Superior temporal gyrus (tissue), 1 donor: ENCODE data around the gene ORC2.
"Not testable (repeated sequence)": the region's sequence is repeated elsewhere in the genome, so short reads cannot be mapped to it uniquely, and the experiment has no call there.

Experiments used
- DNase-seq: peaks from one replicate; pipeline ENCODE4 v3.0.0-alpha.2; 2016; ENCODE audit errors: extremely low spot score

ORC2 gene

GRCh38 chr2:200963124-200963917 is at the start of gene ORC2:
ORC2 (minus strand) TSS chr2:200963660; CDS start chr2:200958123, 5,537 bp downstream.
- peak; percentile 97 for DNase-seq

- no peak for DNase-seq
These were observed 44.9 kb upstream of the ORC2 start for GRCh38 chr2:201008296-201008829.

- no peak for DNase-seq
These were observed 44.1 kb upstream of the ORC2 start for GRCh38 chr2:201007584-201007998.

GRCh38 chr2:201006704-201007103 is 43.2 kb upstream of the ORC2 start:
- DNase-seq, result no peak

GRCh38 chr2:201004370-201004769 is 40.9 kb upstream of the ORC2 start:
- no peak for DNase-seq

- no peak for DNase-seq
These were observed 29.6 kb upstream of the ORC2 start for GRCh38 chr2:200993097-200993496.

- no peak for DNase-seq
These were observed 23.7 kb upstream of the ORC2 start for GRCh38 chr2:200987137-200987536.

- DNase-seq, result no peak
These were observed 22.3 kb upstream of the ORC2 start for GRCh38 chr2:200985799-200986198.

- DNase-seq, result no peak
These were observed 13.2 kb upstream of the ORC2 start for GRCh38 chr2:200976710-200977109.

- no peak for DNase-seq
These were observed 12.2 kb upstream of the ORC2 start for GRCh38 chr2:200975672-200976071.

- not testable (repeated sequence) for DNase-seq
These were observed 6.6 kb upstream of the ORC2 start for GRCh38 chr2:200970057-200970456.

GRCh38 chr2:200968735-200969134 is 5.3 kb upstream of the ORC2 start:
- no peak for DNase-seq

- DNase-seq, result peak; percentile 43
These were observed 4.7 kb upstream of the ORC2 start for GRCh38 chr2:200968162-200968561.

- no peak for DNase-seq
These were observed 3.3 kb upstream of the ORC2 start for GRCh38 chr2:200966770-200967169.

GRCh38 chr2:200964498-200964897 is 1.0 kb upstream of the ORC2 start:
- DNase-seq, result no peak

- DNase-seq, result not testable (repeated sequence)
These were observed 425 bp upstream of the ORC2 start for GRCh38 chr2:200963918-200964252.

GRCh38 chr2:200962811-200963123 is 693 bp downstream of the ORC2 start:
- no peak for DNase-seq

- DNase-seq, result no peak
These were observed 1.8 kb downstream of the ORC2 start for GRCh38 chr2:200961674-200962073.

GRCh38 chr2:200950378-200950777 is 13.1 kb downstream of the ORC2 start:
- DNase-seq, result no peak

- no peak for DNase-seq
These were observed 18.1 kb downstream of the ORC2 start for GRCh38 chr2:200945395-200945729.

GRCh38 chr2:200944467-200945394 is 18.7 kb downstream of the ORC2 start:
- DNase-seq, result no peak

- DNase-seq, result no peak
These were observed 19.8 kb downstream of the ORC2 start for GRCh38 chr2:200943527-200944105.
